ENCODE data around the gene GABRG3. TPM values are rescaled to one million over a fixed set of nuclear protein-coding genes. Genes with fewer than 3 reads are reported as not detected.

GABRG3 gene
- total RNA-seq, 1 donor from 2014 or later = not detected

- no peaks in the 10 kb centered on the region for H3K27me3 ChIP-seq
- H3K4me1 ChIP-seq = no peaks in the 10 kb centered on the region
- no peak for DNase-seq (ENCODE audit: extremely low spot score in 2 of 2)
- TF ChIP-seq POLR2AphosphoS5 (IDR thresholded peaks at IDR 0.05; ENCODE audit: insufficient read depth in 1 of 2, low read depth in 1 of 2) (no peak), POLR2A (IDR thresholded peaks at IDR 0.05) (no peak)
- no peak overlapping the region for H3K4me3 ChIP-seq
- intact Hi-C loops (cut with DNase I) = no loop called here
- no peak overlapping the region for H3K27ac ChIP-seq
- H3K36me3 ChIP-seq = no peaks in the 10 kb centered on the region
- H3K9me3 ChIP-seq = no peaks in the 10 kb centered on the region
These were observed 359.3 kb downstream of the GABRG3 start for GRCh38 chr15:27330326-27330725.

DNA sequence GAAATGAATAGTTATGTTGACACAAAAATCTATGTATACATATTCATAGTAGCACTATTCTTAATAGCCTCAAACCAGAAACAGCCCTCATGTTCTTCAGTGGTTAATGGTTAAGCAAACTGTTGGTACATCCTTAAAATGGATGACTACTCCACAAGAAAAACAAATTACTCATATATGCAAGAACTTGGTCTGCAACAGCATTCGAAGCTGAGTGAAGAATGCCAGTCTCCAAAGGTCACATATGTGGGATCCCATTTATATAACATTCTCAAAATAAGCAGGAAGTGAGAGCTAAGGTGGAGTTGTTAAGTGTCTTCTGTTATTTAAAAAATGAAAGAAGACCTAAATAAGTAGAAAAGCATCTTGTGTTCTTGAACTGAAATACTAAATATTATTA, 365.7 kb downstream of the GABRG3 start:
- no peaks in the 10 kb centered on the region for H3K4me1 ChIP-seq
- no peak for DNase-seq (ENCODE audit: extremely low spot score in 2 of 2)
- no peaks in the 10 kb centered on the region for H3K27me3 ChIP-seq
- H3K4me3 ChIP-seq = no peak overlapping the region
- H3K27ac ChIP-seq = no peak overlapping the region
- no peaks in the 10 kb centered on the region for H3K9me3 ChIP-seq
- intact Hi-C loops (cut with DNase I) = no loop called here
- TF ChIP-seq CTCF (IDR thresholded peaks at IDR 0.05) (no peak), POLR2AphosphoS5 (IDR thresholded peaks at IDR 0.05; ENCODE audit: insufficient read depth in 1 of 2, low read depth in 1 of 2) (no peak), POLR2A (IDR thresholded peaks at IDR 0.05) (no peak)
- no peaks in the 10 kb centered on the region for H3K36me3 ChIP-seq

- Histone ChIP-seq H3K27ac (no peak overlapping the region), H3K9me3 (no peaks in the 10 kb centered on the region), H3K4me1 (no peaks in the 10 kb centered on the region), H3K27me3 (no peaks in the 10 kb centered on the region), H3K4me3 (no peak overlapping the region), H3K36me3 (no peaks in the 10 kb centered on the region)
- TF ChIP-seq CTCF (IDR thresholded peaks at IDR 0.05) (no peak), POLR2A (IDR thresholded peaks at IDR 0.05) (no peak), POLR2AphosphoS5 (IDR thresholded peaks at IDR 0.05; ENCODE audit: insufficient read depth in 1 of 2, low read depth in 1 of 2) (no peak)
- intact Hi-C loops (cut with DNase I) = no loop called here
- no peak for DNase-seq (ENCODE audit: extremely low spot score in 2 of 2)
These were observed 368.2 kb downstream of the GABRG3 start for GRCh38 chr15:27339138-27339537.

DNA sequence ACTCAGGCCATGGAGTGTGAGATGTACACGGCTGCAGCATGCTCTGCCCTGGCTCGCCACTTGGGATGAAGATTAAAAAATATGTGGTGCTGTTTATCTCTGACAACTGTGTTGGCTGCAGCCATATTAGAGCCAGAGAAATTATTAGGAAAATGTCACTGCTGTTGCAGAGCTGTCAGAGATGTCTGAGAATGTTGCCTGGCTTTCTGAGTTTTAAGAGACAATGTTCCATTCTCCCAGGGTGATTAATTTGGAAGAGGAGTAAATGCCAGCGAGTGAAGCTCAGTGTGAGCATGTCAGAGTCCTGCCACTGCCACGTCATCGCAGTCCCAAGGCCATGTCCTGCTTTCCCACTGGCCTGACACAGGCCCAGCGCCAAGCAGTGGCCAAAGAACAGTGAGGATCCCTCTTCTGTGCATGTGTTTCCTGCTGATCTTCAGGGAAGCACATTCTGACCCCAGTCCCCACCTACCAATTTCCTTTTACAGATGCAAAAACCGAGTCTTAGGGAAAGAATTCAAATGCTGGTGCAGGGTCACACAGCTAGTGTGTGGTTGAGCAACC, 370.9 kb downstream of the GABRG3 start:
- no peak overlapping the region for H3K4me3 ChIP-seq
- H3K27me3 ChIP-seq = no peaks in the 10 kb centered on the region
- no peaks in the 10 kb centered on the region for H3K4me1 ChIP-seq
- H3K27ac ChIP-seq = no peak overlapping the region
- H3K9me3 ChIP-seq = no peaks in the 10 kb centered on the region
- no peak for TF ChIP-seq POLR2A (IDR thresholded peaks at IDR 0.05)
- no peak for TF ChIP-seq POLR2AphosphoS5 (IDR thresholded peaks at IDR 0.05; ENCODE audit: insufficient read depth in 1 of 2, low read depth in 1 of 2)
- no peak for TF ChIP-seq CTCF (IDR thresholded peaks at IDR 0.05)
- intact Hi-C loops (cut with DNase I) = no loop called here
- no peaks in the 10 kb centered on the region for H3K36me3 ChIP-seq
- DNase-seq (ENCODE audit: extremely low spot score in 2 of 2) = no peak

GRCh38 chr15:27342991-27343390, 372.0 kb downstream of the GABRG3 start:
- intact Hi-C loops (cut with DNase I) = no loop called here
- Histone ChIP-seq H3K27me3 (no peaks in the 10 kb centered on the region), H3K4me3 (no peak overlapping the region), H3K4me1 (no peaks in the 10 kb centered on the region), H3K27ac (no peak overlapping the region), H3K36me3 (no peaks in the 10 kb centered on the region), H3K9me3 (no peaks in the 10 kb centered on the region)
- DNase-seq (ENCODE audit: extremely low spot score in 2 of 2) = no peak
- TF ChIP-seq POLR2AphosphoS5 (IDR thresholded peaks at IDR 0.05; ENCODE audit: insufficient read depth in 1 of 2, low read depth in 1 of 2) (no peak), POLR2A (IDR thresholded peaks at IDR 0.05) (no peak), CTCF (IDR thresholded peaks at IDR 0.05) (no peak)

Measured in vagina (tissue), 2 donors.